HepG2 (cell line): ENCODE results near the gene ABCF1. TPM values are rescaled to one million over a fixed set of nuclear protein-coding genes. Genes with fewer than 3 reads are reported as not detected.

ENCODE experiments used
- GATAD2A ChIP-seq: IDR thresholded peaks from 2 replicates; pipeline ENCODE4 v1.6.1; 2016
- HNRNPUL1 ChIP-seq: fragments of 200-400 bp; formaldehyde crosslinking; IDR thresholded peaks from 2 replicates; pipeline ENCODE4 v1.6.1; 2017; ENCODE audit warnings: low read depth, mild to moderate bottlenecking, low read length, moderate library complexity
- MYPOP ChIP-seq: sonication (generic); formaldehyde crosslinking; IDR thresholded peaks from 2 replicates; pipeline ENCODE4 v1.8.1; 2023; ENCODE audit warnings: mild to moderate bottlenecking, moderate library complexity, missing genetic modification reagents
- NAIF1 ChIP-seq: sonication (generic); formaldehyde crosslinking; IDR thresholded peaks from 2 replicates; pipeline ENCODE4 v1.5.0; 2020; ENCODE audit warnings: mild to moderate bottlenecking, missing genetic modification reagents, borderline replicate concordance
- PHF8 ChIP-seq: sonication (generic); formaldehyde crosslinking; IDR thresholded peaks from 2 replicates; pipeline ENCODE4 v1.5.0; 2020; ENCODE audit warnings: missing genetic modification reagents
- TCF7 ChIP-seq: sonication (generic); IDR thresholded peaks from 2 replicates; pipeline ENCODE4 v1.6.1; 2016; ENCODE audit warnings: antibody characterized with exemption, low read depth
- TEAD3 ChIP-seq: optimal IDR thresholded peaks from 2 replicates; pipeline ENCODE3; 2016; ENCODE audit warnings: borderline replicate concordance
- TEF ChIP-seq: sonication (generic); formaldehyde crosslinking; IDR thresholded peaks from 2 replicates; pipeline ENCODE4 v1.5.0; 2020; ENCODE audit warnings: missing genetic modification reagents
- YY1 ChIP-seq: IDR thresholded peaks from 2 replicates; pipeline ENCODE4 v1.6.1; 2011; ENCODE audit warnings: low read length, low read depth, moderate library complexity, mild to moderate bottlenecking; ENCODE audit not compliant: insufficient read depth, insufficient replicate concordance
- ZBTB33 ChIP-seq: sonication (generic); formaldehyde crosslinking; IDR thresholded peaks from 2 replicates; pipeline ENCODE4 v1.4.0; 2020; ENCODE audit warnings: missing genetic modification reagents
- ZBTB38 ChIP-seq: sonication (generic); formaldehyde crosslinking; IDR thresholded peaks from 2 replicates; pipeline ENCODE4 v1.5.1; 2020; ENCODE audit warnings: mild to moderate bottlenecking, missing genetic modification reagents
- ZC3H4 ChIP-seq: sonication (generic); formaldehyde crosslinking; IDR thresholded peaks from 2 replicates; pipeline ENCODE4 v1.4.0; 2020; ENCODE audit warnings: missing genetic modification reagents, borderline replicate concordance
- ZNF180 ChIP-seq: sonication (generic); formaldehyde crosslinking; IDR thresholded peaks from 2 replicates; pipeline ENCODE4 v1.4.0; 2020; ENCODE audit warnings: low read depth, missing genetic modification reagents, borderline replicate concordance
- ZNF468 ChIP-seq: sonication (generic); formaldehyde crosslinking; IDR thresholded peaks from 2 replicates; pipeline ENCODE4 v1.8.0; 2022; ENCODE audit warnings: mild to moderate bottlenecking, moderate library complexity, missing genetic modification reagents
- ZNF512 ChIP-seq: sonication (generic); formaldehyde crosslinking; IDR thresholded peaks from 2 replicates; pipeline ENCODE4 v1.4.0; 2020; ENCODE audit warnings: mild to moderate bottlenecking, missing genetic modification reagents
- ZNF546 ChIP-seq: sonication (generic); formaldehyde crosslinking; conservative IDR thresholded peaks from 2 replicates; pipeline ENCODE4 v1.8.1; 2023; ENCODE audit warnings: mild to moderate bottlenecking, missing genetic modification reagents
- ZNF567 ChIP-seq: sonication (generic); formaldehyde crosslinking; IDR thresholded peaks from 2 replicates; pipeline ENCODE4 v1.8.1; 2023; ENCODE audit warnings: mild to moderate bottlenecking, missing genetic modification reagents, borderline replicate concordance
- ZNF720 ChIP-seq: sonication (generic); formaldehyde crosslinking; IDR thresholded peaks from 2 replicates; pipeline ENCODE4 v1.4.0; 2020; ENCODE audit warnings: missing genetic modification reagents
- polyA plus RNA-seq, 8 experiments: library from polyadenylated mRNA; depleted of rRNA in 3 of 8; stranded (reverse) in 7 of 8; unstranded in 1 of 8; fragments of >200 nt; fragmentation: Illumina TruSeq in 4 of 8; extraction: Trizol in 4 of 8; gene quantifications; 2 replicates each; pipeline versions ENCODE4 v1.2.1 to v1.2.3, GENCODE V29; 2011 to 2016; ENCODE audit warnings: low read depth in 4 of 8, missing spikeins in 1 of 8, mixed read lengths in 1 of 8; ENCODE audit not compliant: insufficient read depth in 1 of 8
- total RNA-seq, 5 experiments: library from RNA; depleted of rRNA; stranded (reverse); fragments of >200 nt; fragmentation: Illumina TruSeq; extraction: Trizol; gene quantifications; 2 replicates each; pipeline ENCODE4 v1.2.3, GENCODE V29; 2016; ENCODE audit warnings: low read depth in 1 of 5
- TF ChIP-seq, protein P1 (sequence below), 2 experiments: IDR thresholded peaks; 2 replicates each; pipeline ENCODE4 v1.6.1; 2011 to 2012; ENCODE audit warnings: low read length in 2 of 2, borderline replicate concordance in 1 of 2, low read depth in 1 of 2, mild to moderate bottlenecking in 1 of 2, moderate library complexity in 1 of 2

Gene ABCF1
- total and polyA plus RNA-seq, 2 of the 13 experiments (the other 11 are each of a cell fraction or from before 2014, with no cell fraction given), result 25.4 to 98.9 TPM

GRCh38 chr6:30556066-30556905 lies 15.0 kb upstream of the ABCF1 start, which contains the start of gene GNL1 (continued):
- TF ChIP-seq ZC3H4 (CRISPR knock-in tag), result no peak
- TF ChIP-seq TEF (CRISPR knock-in tag), result no peak
- no peak for TF ChIP-seq TCF7
- no peak for TF ChIP-seq HNRNPUL1
- TF ChIP-seq ZBTB33, result peak; percentile 42
- no peak for TF ChIP-seq ZNF512 (CRISPR knock-in tag)
- peak; percentile 21; the same call in 1 of the 2 replicates for TF ChIP-seq ZNF567 (CRISPR knock-in tag)
- 0 out of 2 replicates have a peak, but pooled peaks have one; percentile 27 for TF ChIP-seq ZBTB38
- TF ChIP-seq GATAD2A (CRISPR knock-in tag), result no peak; the same call in none of the 2 replicates
- no peak; the same call in 1 of the 2 replicates for TF ChIP-seq ZNF546
- TF ChIP-seq TEAD3, result peak; percentile 32
- TF ChIP-seq ZNF468, result peak; percentile 86; the same call in 1 of the 2 replicates
- TF ChIP-seq MYPOP, result peak; percentile 58; the same call in 1 of the 2 replicates
- peak; percentile 58 for TF ChIP-seq PHF8 (CRISPR knock-in tag)
- TF ChIP-seq, protein P1, sequence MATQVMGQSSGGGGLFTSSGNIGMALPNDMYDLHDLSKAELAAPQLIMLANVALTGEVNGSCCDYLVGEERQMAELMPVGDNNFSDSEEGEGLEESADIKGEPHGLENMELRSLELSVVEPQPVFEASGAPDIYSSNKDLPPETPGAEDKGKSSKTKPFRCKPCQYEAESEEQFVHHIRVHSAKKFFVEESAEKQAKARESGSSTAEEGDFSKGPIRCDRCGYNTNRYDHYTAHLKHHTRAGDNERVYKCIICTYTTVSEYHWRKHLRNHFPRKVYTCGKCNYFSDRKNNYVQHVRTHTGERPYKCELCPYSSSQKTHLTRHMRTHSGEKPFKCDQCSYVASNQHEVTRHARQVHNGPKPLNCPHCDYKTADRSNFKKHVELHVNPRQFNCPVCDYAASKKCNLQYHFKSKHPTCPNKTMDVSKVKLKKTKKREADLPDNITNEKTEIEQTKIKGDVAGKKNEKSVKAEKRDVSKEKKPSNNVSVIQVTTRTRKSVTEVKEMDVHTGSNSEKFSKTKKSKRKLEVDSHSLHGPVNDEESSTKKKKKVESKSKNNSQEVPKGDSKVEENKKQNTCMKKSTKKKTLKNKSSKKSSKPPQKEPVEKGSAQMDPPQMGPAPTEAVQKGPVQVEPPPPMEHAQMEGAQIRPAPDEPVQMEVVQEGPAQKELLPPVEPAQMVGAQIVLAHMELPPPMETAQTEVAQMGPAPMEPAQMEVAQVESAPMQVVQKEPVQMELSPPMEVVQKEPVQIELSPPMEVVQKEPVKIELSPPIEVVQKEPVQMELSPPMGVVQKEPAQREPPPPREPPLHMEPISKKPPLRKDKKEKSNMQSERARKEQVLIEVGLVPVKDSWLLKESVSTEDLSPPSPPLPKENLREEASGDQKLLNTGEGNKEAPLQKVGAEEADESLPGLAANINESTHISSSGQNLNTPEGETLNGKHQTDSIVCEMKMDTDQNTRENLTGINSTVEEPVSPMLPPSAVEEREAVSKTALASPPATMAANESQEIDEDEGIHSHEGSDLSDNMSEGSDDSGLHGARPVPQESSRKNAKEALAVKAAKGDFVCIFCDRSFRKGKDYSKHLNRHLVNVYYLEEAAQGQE (IDR thresholded peaks at IDR 0.05; ENCODE audit: borderline replicate concordance in 1 of 2, low read depth in 1 of 2, low read length in 2 of 2), result no peak
- peak; percentile 12; the same call in 1 of the 2 replicates for TF ChIP-seq NAIF1 (CRISPR knock-in tag)
- no peak for TF ChIP-seq ZNF180
- TF ChIP-seq ZNF720 (CRISPR knock-in tag), result 0 out of 2 replicates have a peak, but pooled peaks have one; percentile 15
- TF ChIP-seq YY1, result peak; percentile 33
